Measurements from ENCODE around the gene PITPNB.

- TF ChIP-seq POLR2A (IDR thresholded peaks at IDR 0.05): no peak
- no peak for TF ChIP-seq CTCF (IDR thresholded peaks at IDR 0.05)
Observed at GRCh38 chr22:27961182-27961581, 42.1 kb upstream of the PITPNB start.
